AG04450 (cell line): ENCODE data around the gene SMPD3. TPM values are rescaled to one million over a fixed set of nuclear protein-coding genes. Genes with fewer than 3 reads are reported as not detected.

Experiments
- CTCF ChIA-PET: fragments of 300-600, 350-600 bp; formaldehyde crosslinking; extraction: SDS; loops from one replicate; lab custom pipeline; 2022; ENCODE audit warnings: antibody characterized with exemption, inconsistent platforms; lab: Charles Lee
- POLR2A ChIA-PET: fragments of 350-600 bp; formaldehyde crosslinking; extraction: SDS; loops from one replicate; lab custom pipeline; 2021; ENCODE audit warnings: antibody characterized with exemption, inconsistent platforms; lab: Yijun Ruan, JAX
- DNase-seq: peaks from one replicate; pipeline ENCODE4 v3.0.0-alpha.2; 2011; ENCODE audit warnings: low read depth, low spot score
- H3K27ac ChIP-seq: one replicate; pipeline ENCODE4 v1.5.1; 2012; ENCODE audit warnings: low read depth, low read length, control low read depth
- H3K27me3 ChIP-seq: one replicate; pipeline ENCODE4 v1.6.0; 2012; ENCODE audit warnings: low read length; ENCODE audit not compliant: control insufficient read depth, insufficient read depth
- H3K4me3 ChIP-seq: 2 replicates; pipeline ENCODE4 v1.5.1; 2011; ENCODE audit warnings: mild to moderate bottlenecking, low read depth, low read length, control low read depth
- H3K9me3 ChIP-seq: 2 replicates; pipeline ENCODE4 v1.5.1; 2012; ENCODE audit warnings: low read length; ENCODE audit not compliant: control insufficient read depth, insufficient read depth
- polyA plus RNA-seq: library from polyadenylated mRNA; depleted of rRNA; stranded (reverse); fragments of >200 nt; gene quantifications from 2 replicates; pipeline ENCODE4 v1.2.3, GENCODE V29; 2011
- TF ChIP-seq, protein P1 (sequence below): IDR thresholded peaks from 2 replicates; pipeline ENCODE4 v1.5.1; 2011; ENCODE audit warnings: low read depth, low read length, control low read depth, inconsistent platforms

Gene SMPD3
- polyA plus RNA-seq, 1 experiment, result not detected

DNA sequence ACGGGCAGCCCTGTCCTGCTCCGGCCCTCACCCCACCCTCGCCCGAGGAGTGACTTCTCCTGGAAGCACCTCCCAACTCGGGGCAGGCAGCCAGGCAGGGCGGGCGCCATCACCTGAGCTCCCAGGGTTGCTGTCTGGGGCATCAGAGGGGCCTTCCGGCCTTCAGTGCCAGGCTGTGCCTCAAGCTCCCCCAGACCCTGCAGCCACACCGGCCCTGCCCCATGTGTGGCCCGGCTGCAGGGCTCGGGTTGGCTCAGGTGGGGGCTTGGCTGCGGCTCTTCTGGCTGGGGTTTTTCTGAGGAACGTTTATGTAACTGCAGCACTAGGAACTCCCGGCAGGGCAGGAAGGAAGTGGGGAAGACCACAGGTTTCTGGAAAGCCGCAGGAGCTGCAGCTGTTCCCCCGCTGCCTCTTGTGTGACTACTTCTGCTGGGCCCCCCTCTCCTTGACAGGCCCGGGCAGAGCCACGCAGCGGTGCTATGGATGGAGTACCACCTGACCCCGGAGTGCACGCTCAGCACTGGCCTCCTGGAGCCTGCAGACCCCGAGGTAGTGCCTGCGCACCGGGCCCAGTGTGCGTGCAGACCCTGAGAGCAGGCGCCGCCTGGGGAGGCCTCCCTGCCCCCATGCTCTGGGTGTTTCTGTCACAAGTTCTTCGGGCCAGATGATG is 91.9 kb downstream of the SMPD3 start:
- Histone ChIP-seq H3K9me3 (no peaks in the 10 kb centered on the region; the same call in 1 of the 2 replicates), H3K27ac (no peak overlapping the region), H3K27me3 (no peaks in the 10 kb centered on the region), H3K4me3 (no peak overlapping the region)
- TF ChIP-seq, protein P1, sequence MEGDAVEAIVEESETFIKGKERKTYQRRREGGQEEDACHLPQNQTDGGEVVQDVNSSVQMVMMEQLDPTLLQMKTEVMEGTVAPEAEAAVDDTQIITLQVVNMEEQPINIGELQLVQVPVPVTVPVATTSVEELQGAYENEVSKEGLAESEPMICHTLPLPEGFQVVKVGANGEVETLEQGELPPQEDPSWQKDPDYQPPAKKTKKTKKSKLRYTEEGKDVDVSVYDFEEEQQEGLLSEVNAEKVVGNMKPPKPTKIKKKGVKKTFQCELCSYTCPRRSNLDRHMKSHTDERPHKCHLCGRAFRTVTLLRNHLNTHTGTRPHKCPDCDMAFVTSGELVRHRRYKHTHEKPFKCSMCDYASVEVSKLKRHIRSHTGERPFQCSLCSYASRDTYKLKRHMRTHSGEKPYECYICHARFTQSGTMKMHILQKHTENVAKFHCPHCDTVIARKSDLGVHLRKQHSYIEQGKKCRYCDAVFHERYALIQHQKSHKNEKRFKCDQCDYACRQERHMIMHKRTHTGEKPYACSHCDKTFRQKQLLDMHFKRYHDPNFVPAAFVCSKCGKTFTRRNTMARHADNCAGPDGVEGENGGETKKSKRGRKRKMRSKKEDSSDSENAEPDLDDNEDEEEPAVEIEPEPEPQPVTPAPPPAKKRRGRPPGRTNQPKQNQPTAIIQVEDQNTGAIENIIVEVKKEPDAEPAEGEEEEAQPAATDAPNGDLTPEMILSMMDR, result no peak
- ChIA-PET POLR2A (interaction anchor here (1.2 kb wide), 1 partner anchor 92 kb away, joined by 3 read pairs; the partner anchor contains the start of gene SLC7A6), CTCF (no interaction called here)
- no peak for DNase-seq

GRCh38 chr16:68355447-68356248 is 92.7 kb downstream of the SMPD3 start:
- no peaks in the 10 kb centered on the region for H3K9me3 ChIP-seq
- no peaks in the 10 kb centered on the region for H3K27me3 ChIP-seq
- H3K27ac ChIP-seq, result no peak overlapping the region
- no peak overlapping the region for H3K4me3 ChIP-seq
- TF ChIP-seq, protein P1, result no peak
- ChIA-PET CTCF (no interaction called here), POLR2A (interaction anchor here (1.2 kb wide), 1 partner anchor 92 kb away, joined by 3 read pairs; the partner anchor contains the start of gene SLC7A6)
- DNase-seq, result no peak

DNA sequence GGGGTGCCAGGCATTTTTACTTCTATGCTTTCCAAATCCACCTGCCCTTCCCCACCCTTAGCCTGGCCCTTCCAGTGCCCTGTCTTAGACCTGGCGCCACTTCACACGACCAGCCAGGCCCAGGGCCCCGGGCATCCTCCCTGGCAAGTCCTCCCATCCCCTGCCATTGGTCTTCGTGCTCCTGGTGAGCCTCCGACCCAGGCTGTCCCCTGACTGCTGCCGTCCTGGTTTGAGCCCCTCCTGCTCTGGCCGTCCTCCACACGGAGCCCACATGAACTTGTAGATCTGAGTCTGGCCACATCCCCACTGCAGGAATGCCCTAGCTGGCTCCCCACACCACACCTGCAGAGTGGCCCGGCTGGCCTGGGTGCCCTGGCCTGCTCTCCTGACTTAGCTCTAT is 93.5 kb downstream of the SMPD3 start:
- POLR2A ChIA-PET, result no interaction called here
- H3K9me3 ChIP-seq, result no peaks in the 10 kb centered on the region
- DNase-seq, result no peak

GRCh38 chr16:68353366-68353765 is 94.9 kb downstream of the SMPD3 start:
- TF ChIP-seq, protein P1, result no peak
- Histone ChIP-seq H3K27me3 (no peaks in the 10 kb centered on the region), H3K4me3 (no peak overlapping the region), H3K27ac (no peak overlapping the region), H3K9me3 (no peaks in the 10 kb centered on the region; the same call in 1 of the 2 replicates)
- CTCF ChIA-PET, result no interaction called here
- POLR2A ChIA-PET, result no interaction called here
- no peak for DNase-seq

More for the DNA sequence above, 93.5 kb downstream of the SMPD3 start:
- TF ChIP-seq, protein P1, result no peak
- Histone ChIP-seq H3K27ac (no peak overlapping the region), H3K27me3 (no peaks in the 10 kb centered on the region), H3K4me3 (no peak overlapping the region)
- CTCF ChIA-PET, result no interaction called here

- POLR2A ChIA-PET, result no interaction called here
- DNase-seq, result no peak
- CTCF ChIA-PET, result no interaction called here
- Histone ChIP-seq H3K4me3 (no peak overlapping the region), H3K9me3 (no peaks in the 10 kb centered on the region; the same call in 1 of the 2 replicates), H3K27me3 (no peaks in the 10 kb centered on the region), H3K27ac (no peak overlapping the region)
- TF ChIP-seq, protein P1, result no peak
These were observed 96.3 kb downstream of the SMPD3 start for GRCh38 chr16:68351991-68352431.
